Subcutaneous abdominal adipose tissue (tissue), 5 donors: ENCODE measurements around the gene NOX1.
"Not testable (repeated sequence)": the region's sequence is repeated elsewhere in the genome, so short reads cannot be mapped to it uniquely, and the experiment has no call there.

Source experiments
- H3K27ac ChIP-seq: one replicate; pipeline ENCODE4 v1.7.0; 2013; ENCODE audit warnings: low read depth, mild to moderate bottlenecking, inconsistent platforms, low read length, moderate library complexity
- H3K27me3 ChIP-seq, 5 donors: one replicate each; pipeline ENCODE4 v1.7.0; 2013; ENCODE audit warnings: low read length in 5 of 5, inconsistent platforms in 1 of 5; ENCODE audit not compliant: control insufficient read depth in 5 of 5, insufficient read depth in 4 of 5
- H3K36me3 ChIP-seq, 5 donors: one replicate each; pipeline ENCODE4 v1.7.0; 2013; ENCODE audit warnings: low read length in 5 of 5; ENCODE audit not compliant: control insufficient read depth in 5 of 5, insufficient read depth in 5 of 5
- H3K4me1 ChIP-seq, 5 donors: one replicate each; pipeline ENCODE4 v1.7.0; 2013; ENCODE audit warnings: low read length in 5 of 5, mild to moderate bottlenecking in 3 of 5, moderate library complexity in 1 of 5; ENCODE audit not compliant: control insufficient read depth in 5 of 5, insufficient read depth in 5 of 5
- H3K4me3 ChIP-seq, 5 donors: one replicate each; pipeline ENCODE4 v1.7.0; 2013; ENCODE audit warnings: low read length in 5 of 5, low read depth in 1 of 5
- H3K9ac ChIP-seq, 5 donors: one replicate each; pipeline ENCODE4 v1.7.0; 2013; ENCODE audit warnings: low read length in 5 of 5, mild to moderate bottlenecking in 4 of 5, moderate library complexity in 3 of 5
- H3K9me3 ChIP-seq, 5 donors: one replicate each; pipeline ENCODE4 v1.7.0; 2013; ENCODE audit warnings: low read length in 5 of 5; ENCODE audit not compliant: control insufficient read depth in 5 of 5
- donor health status: healthy.
- donor health status: healthy.
- donor health status: healthy.
- donor health status: healthy.
- donor health status: healthy.

The NOX1 gene

GRCh38 chrX:100796371-100796770, 77.8 kb downstream of the NOX1 start:
- not testable (repeated sequence) for H3K4me1 ChIP-seq, H3K27me3 ChIP-seq, H3K9ac ChIP-seq, H3K9me3 ChIP-seq, H3K27ac ChIP-seq, H3K36me3 ChIP-seq, H3K4me3 ChIP-seq
